Body of pancreas (tissue), 4 donors: ENCODE measurements around the gene MRPS11. TPM values are rescaled to one million over a fixed set of nuclear protein-coding genes. Genes with fewer than 3 reads are reported as not detected.

Experiments used
- ATAC-seq: fragments of 150-250 bp; one replicate; pipeline ENCODE4 v1.9.1; 2016
- DNase-seq, 4 donors: peaks; one replicate each; pipeline ENCODE4 v3.0.0-alpha.2; 2019
- H3K27ac ChIP-seq, 4 donors: fragments of 200-600 bp; sonication (generic); 1 replicate in 3 of 4; 2 replicates in 1 of 4; pipeline versions ENCODE4 v1.5.1 to v1.6.1; 2016 to 2019; ENCODE audit warnings: mild to moderate bottlenecking in 1 of 4, mixed read lengths in 1 of 4, moderate library complexity in 1 of 4
- H3K27me3 ChIP-seq, 2 donors: fragments of 200-600 bp; sonication (generic); one replicate each; pipeline ENCODE4 v1.6.0; 2016; ENCODE audit warnings: mild to moderate bottlenecking in 1 of 2
- H3K36me3 ChIP-seq, 2 donors: fragments of 200-600 bp; sonication (generic); replicated peaks in 1 of 2; 2 replicates each; pipeline ENCODE4 v1.5.1; 2016; ENCODE audit warnings: low read depth in 2 of 2; ENCODE audit not compliant: insufficient read depth in 1 of 2
- H3K4me1 ChIP-seq: fragments of 200-600 bp; sonication (generic); one replicate; pipeline ENCODE4 v1.6.0; 2016
- H3K4me3 ChIP-seq, 2 donors: fragments of 200-600 bp; sonication (generic); 1 replicate in 1 of 2; 2 replicates in 1 of 2; pipeline ENCODE4 v1.5.1; 2016 to 2019
- H3K9me3 ChIP-seq, 3 donors: fragments of 200-600 bp; sonication (generic); 1 replicate in 2 of 3; 2 replicates in 1 of 3; pipeline ENCODE4 v1.5.1; 2016
- POLR2A ChIP-seq, 3 donors: fragments of 450-650 bp; IDR thresholded peaks; one replicate each; pipeline ENCODE4 v1.6.1; 2016; ENCODE audit warnings: antibody characterized with exemption in 3 of 3, mild to moderate bottlenecking in 2 of 3
- WGBS, 2 donors: methylation state at CpG; one replicate each; pipeline ENCODE4 v1.1.5; 2017; 5-methylcytosine and 5-hydroxymethylcytosine counted together
- intact Hi-C: fragments of 100-400 bp; cut with DNase I; formaldehyde crosslinking; loops from one replicate; pipeline ENCODE4 v1.15.1; 2023
- total RNA-seq, 2 donors: library from RNA; depleted of rRNA; stranded (reverse); fragments of >200 nt; gene quantifications; one replicate each; pipeline ENCODE4 v1.1.0, GENCODE V29; 2016
- TF ChIP-seq, protein P1 (sequence below), 7 experiments: fragments of 450-650 bp in 4 of 7; fragments of 200-600 bp in 3 of 7; sonication (generic) in 3 of 7; IDR thresholded peaks; one replicate each; pipeline ENCODE4 v1.5.1; 2016 to 2019; ENCODE audit warnings: antibody characterized with exemption in 7 of 7

The MRPS11 gene
- total RNA-seq, 2 donors from 2014 or later, result 16.2 to 35.5 TPM

DNA sequence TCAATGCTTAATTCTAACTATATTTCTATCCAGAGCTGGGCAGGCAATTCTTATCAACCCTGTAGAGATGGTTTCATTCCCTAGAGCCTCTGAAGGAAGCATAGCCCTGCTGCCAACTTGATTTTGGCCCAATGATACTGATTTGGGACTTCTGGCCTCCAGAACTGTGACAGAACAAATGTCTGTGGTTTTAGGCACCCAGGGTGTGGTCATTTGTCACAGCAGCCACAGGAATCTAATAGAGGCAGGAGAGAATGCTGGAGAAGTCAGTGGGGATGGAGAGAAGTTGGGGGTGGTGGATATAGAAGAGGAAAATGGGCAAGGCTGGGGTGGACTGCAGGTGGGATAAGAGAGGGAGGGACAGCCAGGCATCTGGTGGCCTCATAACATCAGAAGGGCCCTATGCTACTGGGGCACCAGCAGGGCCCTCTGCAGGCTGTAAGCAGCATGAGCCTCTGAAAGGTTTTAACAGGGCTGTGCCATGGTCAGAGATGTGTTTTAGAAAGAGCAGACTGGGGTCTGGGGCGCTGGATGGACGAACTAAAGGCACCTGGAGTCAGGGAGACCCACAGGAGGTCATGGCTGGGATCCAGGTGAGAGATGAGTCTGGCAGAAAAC, 19.8 kb downstream of the MRPS11 start:
- Histone ChIP-seq H3K27me3 (no peaks in the 10 kb centered on the region), H3K4me3 (no peak overlapping the region), H3K27ac (no peak overlapping the region), H3K4me1 (no peaks in the 10 kb centered on the region), H3K36me3 (no peaks in the 10 kb centered on the region), H3K9me3 (no peaks in the 10 kb centered on the region)
- DNase-seq, result no peak
- TF ChIP-seq POLR2A (IDR thresholded peaks at IDR 0.05), result no peak
- TF ChIP-seq, protein P1, sequence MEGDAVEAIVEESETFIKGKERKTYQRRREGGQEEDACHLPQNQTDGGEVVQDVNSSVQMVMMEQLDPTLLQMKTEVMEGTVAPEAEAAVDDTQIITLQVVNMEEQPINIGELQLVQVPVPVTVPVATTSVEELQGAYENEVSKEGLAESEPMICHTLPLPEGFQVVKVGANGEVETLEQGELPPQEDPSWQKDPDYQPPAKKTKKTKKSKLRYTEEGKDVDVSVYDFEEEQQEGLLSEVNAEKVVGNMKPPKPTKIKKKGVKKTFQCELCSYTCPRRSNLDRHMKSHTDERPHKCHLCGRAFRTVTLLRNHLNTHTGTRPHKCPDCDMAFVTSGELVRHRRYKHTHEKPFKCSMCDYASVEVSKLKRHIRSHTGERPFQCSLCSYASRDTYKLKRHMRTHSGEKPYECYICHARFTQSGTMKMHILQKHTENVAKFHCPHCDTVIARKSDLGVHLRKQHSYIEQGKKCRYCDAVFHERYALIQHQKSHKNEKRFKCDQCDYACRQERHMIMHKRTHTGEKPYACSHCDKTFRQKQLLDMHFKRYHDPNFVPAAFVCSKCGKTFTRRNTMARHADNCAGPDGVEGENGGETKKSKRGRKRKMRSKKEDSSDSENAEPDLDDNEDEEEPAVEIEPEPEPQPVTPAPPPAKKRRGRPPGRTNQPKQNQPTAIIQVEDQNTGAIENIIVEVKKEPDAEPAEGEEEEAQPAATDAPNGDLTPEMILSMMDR (IDR thresholded peaks at IDR 0.05), result no peak
- 66 to 68% methylated on average over 2 of the region's 2 CpGs for WGBS, 2 donors
- ATAC-seq, result no peak
- intact Hi-C loops, result no loop called here

DNA sequence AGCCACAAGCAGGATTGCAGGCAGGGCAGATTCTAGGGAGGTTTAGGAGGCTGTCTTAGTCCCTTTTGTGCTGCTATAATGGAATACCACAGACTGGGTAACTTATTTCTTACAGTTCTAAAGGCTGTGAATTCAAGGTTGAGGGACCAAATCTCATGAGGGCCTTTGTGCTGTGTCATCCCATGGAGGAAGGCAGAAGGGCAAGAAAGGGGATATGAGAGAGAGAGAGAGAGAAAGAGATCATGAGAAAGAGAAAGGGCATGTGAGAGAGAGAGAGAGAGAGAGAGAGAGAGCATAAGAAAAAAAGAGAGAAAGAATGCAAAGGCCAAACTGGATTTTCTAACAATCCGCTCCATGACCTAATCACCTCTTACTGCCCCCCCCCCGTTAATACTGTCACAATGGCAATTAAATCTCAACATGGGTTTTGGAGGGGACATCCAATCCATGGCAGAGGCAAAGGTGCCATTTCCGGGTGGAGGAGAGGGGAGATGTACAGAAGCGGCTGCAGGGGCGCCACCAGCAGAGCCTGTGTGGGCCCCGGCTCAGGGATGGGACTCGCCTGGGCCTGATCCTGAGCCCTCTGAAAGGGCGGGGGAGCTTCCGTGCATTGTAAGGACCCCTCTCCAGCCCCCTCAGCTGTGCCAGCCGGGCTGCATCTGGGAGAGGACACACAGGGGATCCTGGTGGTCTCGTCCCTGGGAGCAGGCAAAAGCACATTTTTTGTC, 20.5 kb downstream of the MRPS11 start:
- WGBS, 2 donors, result 67 to 72% methylated on average over 11 of the region's 11 CpGs
- Histone ChIP-seq H3K9me3 (no peaks in the 10 kb centered on the region), H3K27ac (no peak overlapping the region), H3K4me3 (no peak overlapping the region), H3K4me1 (no peaks in the 10 kb centered on the region), H3K36me3 (no peaks in the 10 kb centered on the region), H3K27me3 (no peaks in the 10 kb centered on the region)
- DNase-seq (no peak), ATAC-seq (no peak)
- intact Hi-C loops, result no loop called here
- TF ChIP-seq POLR2A (IDR thresholded peaks at IDR 0.05), result no peak
- TF ChIP-seq, protein P1 (IDR thresholded peaks at IDR 0.05), result no peak

DNA sequence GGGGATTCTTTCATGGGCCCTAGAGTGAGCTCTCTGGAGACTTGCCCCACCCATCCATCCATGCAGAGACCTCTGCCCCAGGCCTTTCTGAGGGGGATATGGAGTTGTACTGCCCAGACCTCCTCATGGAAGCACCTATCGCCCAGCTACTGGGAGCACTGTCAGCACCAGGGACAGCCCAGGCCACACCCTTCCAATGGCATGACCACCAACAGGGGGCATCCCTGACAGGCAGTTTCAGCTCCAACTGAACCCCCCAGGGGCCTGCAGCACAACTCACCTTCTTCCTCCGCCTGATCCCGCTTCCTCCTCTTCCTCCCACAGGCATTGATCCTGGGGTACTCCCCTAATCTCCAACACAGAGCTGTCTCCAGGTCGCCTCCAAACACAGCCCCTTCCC, 21.8 kb downstream of the MRPS11 start:
- no peaks in the 10 kb centered on the region for H3K27me3 ChIP-seq
- ATAC-seq (no peak), DNase-seq (no peak)
- TF ChIP-seq, protein P1 (IDR thresholded peaks at IDR 0.05), result no peak
- no peak for TF ChIP-seq POLR2A (IDR thresholded peaks at IDR 0.05)
- 76 to 93% methylated on average over 3 to 4 of the region's 4 CpGs for WGBS, 2 donors
- intact Hi-C loops, result no loop called here
- H3K36me3 ChIP-seq, result no peaks in the 10 kb centered on the region
- no peaks in the 10 kb centered on the region for H3K9me3 ChIP-seq
- H3K4me1 ChIP-seq, result no peaks in the 10 kb centered on the region
- no peak overlapping the region for H3K4me3 ChIP-seq
- no peak overlapping the region for H3K27ac ChIP-seq

DNA sequence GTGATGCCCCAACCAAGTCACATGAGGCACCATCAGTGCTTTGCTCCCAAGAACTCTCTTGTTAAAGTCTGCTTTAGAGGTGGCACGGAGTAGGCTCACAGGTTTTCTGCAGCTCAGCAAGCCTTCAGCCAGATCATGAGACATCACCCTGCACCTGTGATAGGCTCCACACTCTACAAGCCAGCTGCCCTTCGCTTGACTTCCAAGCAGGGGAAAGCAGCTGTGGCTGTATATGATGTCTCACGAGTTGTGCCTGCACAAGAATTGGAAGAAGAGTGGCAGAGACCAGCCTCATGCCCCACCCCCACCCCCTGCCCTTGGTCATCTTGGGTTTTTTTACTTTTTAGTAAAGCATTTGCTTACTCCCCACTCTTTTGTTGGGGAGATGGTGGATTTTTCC, 22.5 kb downstream of the MRPS11 start:
- no peak overlapping the region for H3K4me3 ChIP-seq
- TF ChIP-seq, protein P1 (IDR thresholded peaks at IDR 0.05), result no peak
- no peak for TF ChIP-seq POLR2A (IDR thresholded peaks at IDR 0.05)
- ATAC-seq (no peak), DNase-seq (no peak)
- no peaks in the 10 kb centered on the region for H3K4me1 ChIP-seq
- intact Hi-C loops, result no loop called here
- no peaks in the 10 kb centered on the region for H3K27me3 ChIP-seq
- WGBS, 2 donors, result 80 to 87% methylated on average over 3 of the region's 3 CpGs
- H3K9me3 ChIP-seq, result no peaks in the 10 kb centered on the region
- H3K27ac ChIP-seq, result no peak overlapping the region
- H3K36me3 ChIP-seq, result no peaks in the 10 kb centered on the region

DNA sequence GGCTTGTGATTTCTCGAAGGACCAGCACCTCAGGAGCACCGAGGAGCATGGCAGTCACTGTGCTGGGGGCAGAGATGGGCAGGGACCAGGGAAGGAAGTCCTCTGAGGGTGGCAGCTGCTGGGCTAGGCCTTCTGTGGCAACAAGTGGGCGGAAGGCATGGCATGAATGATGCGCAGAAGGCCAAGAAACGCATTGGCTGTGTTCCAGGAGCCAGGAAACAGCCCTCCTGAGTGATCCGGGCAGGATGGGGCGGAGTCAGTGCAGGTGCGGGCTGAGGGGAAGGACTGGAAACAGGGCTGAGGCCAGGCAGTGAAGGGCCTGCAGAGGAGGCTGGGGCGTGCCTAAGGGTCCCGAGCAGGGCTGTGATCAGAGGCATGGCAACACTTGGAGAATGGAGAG, 23.6 kb downstream of the MRPS11 start:
- H3K27ac ChIP-seq, result no peak overlapping the region
- no peaks in the 10 kb centered on the region for H3K27me3 ChIP-seq
- 66 to 75% methylated on average over 9 to 10 of the region's 10 CpGs for WGBS, 2 donors
- no peak for DNase-seq
- H3K9me3 ChIP-seq, result no peaks in the 10 kb centered on the region
- intact Hi-C loops, result no loop called here
- no peak for ATAC-seq
- TF ChIP-seq, protein P1 (IDR thresholded peaks at IDR 0.05), result no peak
- no peak for TF ChIP-seq POLR2A (IDR thresholded peaks at IDR 0.05)
- H3K4me1 ChIP-seq, result no peaks in the 10 kb centered on the region
- no peaks in the 10 kb centered on the region for H3K36me3 ChIP-seq
- H3K4me3 ChIP-seq, result no peak overlapping the region
